Urinary bladder (tissue), 4 donors: Measurements from ENCODE around the gene ADSL. TPM values are rescaled to one million over a fixed set of nuclear protein-coding genes. Genes with fewer than 3 reads are reported as not detected.

Experiments used
- DNase-seq: peaks from one replicate; pipeline ENCODE4 v3.0.0-alpha.2; 2015; ENCODE audit errors: extremely low spot score
- H3K27ac ChIP-seq: one replicate; pipeline ENCODE4 v1.5.1; 2013; ENCODE audit warnings: low read depth, mild to moderate bottlenecking, moderate library complexity
- H3K36me3 ChIP-seq: one replicate; pipeline ENCODE4 v1.6.1; 2013; ENCODE audit warnings: mild to moderate bottlenecking, moderate library complexity; ENCODE audit not compliant: insufficient read depth
- H3K4me1 ChIP-seq: one replicate; pipeline ENCODE4 v1.6.1; 2013; ENCODE audit warnings: mild to moderate bottlenecking, moderate library complexity; ENCODE audit not compliant: insufficient read depth
- H3K4me3 ChIP-seq: one replicate; pipeline ENCODE4 v1.5.1; 2013; ENCODE audit warnings: low read depth, low read length
- WGBS: extraction: QIAGEN DNeasy Blood & Tissue Kit; methylation state at CpG from one replicate; pipeline ENCODE4 v1.1.7; 2013; 5-methylcytosine and 5-hydroxymethylcytosine counted together
- polyA plus RNA-seq: library from polyadenylated mRNA; stranded (reverse); fragments of 200-250 nt; gene quantifications from one replicate; pipeline ENCODE4 v1.2.3, GENCODE V29; 2013
- total RNA-seq: library from RNA; depleted of rRNA; stranded (reverse); fragments of >200 nt; gene quantifications from one replicate; pipeline ENCODE4 v1.2.3, GENCODE V29; 2014
- donor health status: healthy with polysubstance abuse.
- donor health status: healthy.

Gene ADSL
- total and polyA plus RNA-seq, 2 donors, result 59.8 to 76.3 TPM

- WGBS, result 81% methylated on average over 3 of the region's 3 CpGs
- H3K4me3 ChIP-seq, result no peak overlapping the region
- no peaks in the 10 kb centered on the region for H3K4me1 ChIP-seq
- DNase-seq, result no peak
- no peaks in the 10 kb centered on the region for H3K36me3 ChIP-seq
- no peak overlapping the region for H3K27ac ChIP-seq
Observed at GRCh38 chr22:40394607-40395006, 48.3 kb downstream of the ADSL start.

- H3K36me3 ChIP-seq, result no peaks in the 10 kb centered on the region
- no peaks in the 10 kb centered on the region for H3K4me1 ChIP-seq
- H3K4me3 ChIP-seq, result no peak overlapping the region
- WGBS, result 89% methylated on average over 7 of the region's 7 CpGs
- H3K27ac ChIP-seq, result no peak overlapping the region
- no peak for DNase-seq
Observed at GRCh38 chr22:40395607-40396006, 49.3 kb downstream of the ADSL start.

- WGBS, result 38% methylated on average over 4 of the region's 4 CpGs
- Histone ChIP-seq H3K4me1 (no peaks in the 10 kb centered on the region), H3K4me3 (no peak overlapping the region), H3K36me3 (no peaks in the 10 kb centered on the region), H3K27ac (no peak overlapping the region)
- DNase-seq, result peak; percentile 78
Observed at GRCh38 chr22:40396882-40397281, 50.6 kb downstream of the ADSL start.

GRCh38 chr22:40397396-40397795 lies 51.1 kb downstream of the ADSL start:
- peak overlapping the region; percentile 64 for H3K27ac ChIP-seq
- WGBS, result 50% methylated on average over 1 of the region's 1 CpG

GRCh38 chr22:40399621-40400020 lies 53.3 kb downstream of the ADSL start:
- WGBS, result 85% methylated on average over 2 of the region's 2 CpGs
- no peak for DNase-seq
- H3K36me3 ChIP-seq, result no peaks in the 10 kb centered on the region

More at GRCh38 chr22:40397396-40397795, 51.1 kb downstream of the ADSL start:
- DNase-seq, result no peak
- H3K4me3 ChIP-seq, result no peak overlapping the region
- H3K4me1 ChIP-seq, result no peaks in the 10 kb centered on the region
- no peaks in the 10 kb centered on the region for H3K36me3 ChIP-seq

GRCh38 chr22:40400159-40400558 lies 53.9 kb downstream of the ADSL start:
- Histone ChIP-seq H3K27ac (no peak overlapping the region), H3K4me3 (no peak overlapping the region), H3K36me3 (no peaks in the 10 kb centered on the region), H3K4me1 (no peaks in the 10 kb centered on the region)
- DNase-seq, result no peak
- 81% methylated on average over 15 of the region's 15 CpGs for WGBS

More at GRCh38 chr22:40399621-40400020, 53.3 kb downstream of the ADSL start:
- no peak overlapping the region for H3K4me3 ChIP-seq
- H3K4me1 ChIP-seq, result no peaks in the 10 kb centered on the region
- no peak overlapping the region for H3K27ac ChIP-seq

GRCh38 chr22:40401532-40401931 lies 55.2 kb downstream of the ADSL start:
- Histone ChIP-seq H3K4me1 (no peaks in the 10 kb centered on the region), H3K36me3 (no peaks in the 10 kb centered on the region), H3K27ac (no peak overlapping the region), H3K4me3 (no peak overlapping the region)
- WGBS, result 96% methylated on average over 4 of the region's 4 CpGs
- no peak for DNase-seq

GRCh38 chr22:40401981-40402406 lies 55.7 kb downstream of the ADSL start:
- H3K4me1 ChIP-seq, result no peaks in the 10 kb centered on the region
- 92% methylated on average over 8 of the region's 8 CpGs for WGBS
- H3K4me3 ChIP-seq, result no peak overlapping the region
- H3K36me3 ChIP-seq, result no peaks in the 10 kb centered on the region
- H3K27ac ChIP-seq, result no peak overlapping the region
- no peak for DNase-seq

- no peaks in the 10 kb centered on the region for H3K36me3 ChIP-seq
- 89% methylated on average over 3 of the region's 3 CpGs for WGBS
- no peak for DNase-seq
- H3K4me3 ChIP-seq, result no peak overlapping the region
- no peaks in the 10 kb centered on the region for H3K4me1 ChIP-seq
- H3K27ac ChIP-seq, result no peak overlapping the region
Observed at GRCh38 chr22:40403141-40403540, 56.8 kb downstream of the ADSL start.

- Histone ChIP-seq H3K4me3 (no peak overlapping the region), H3K36me3 (no peaks in the 10 kb centered on the region), H3K27ac (no peak overlapping the region), H3K4me1 (no peaks in the 10 kb centered on the region)
- 87% methylated on average over 7 of the region's 7 CpGs for WGBS
- DNase-seq, result no peak
Observed at GRCh38 chr22:40403651-40404050, 57.4 kb downstream of the ADSL start.

- no peak overlapping the region for H3K4me3 ChIP-seq
- WGBS, result 85% methylated on average over 25 of the region's 25 CpGs
- H3K4me1 ChIP-seq, result no peaks in the 10 kb centered on the region
- H3K27ac ChIP-seq, result no peak overlapping the region
- H3K36me3 ChIP-seq, result peaks cover 1% of the 10 kb centered on the region
- DNase-seq, result no peak
Observed at GRCh38 chr22:40404251-40405177, 58.2 kb downstream of the ADSL start.

- Histone ChIP-seq H3K4me3 (no peak overlapping the region), H3K36me3 (peaks cover 1% of the 10 kb centered on the region), H3K27ac (no peak overlapping the region), H3K4me1 (no peaks in the 10 kb centered on the region)
- DNase-seq, result no peak
- WGBS, result 92% methylated on average over 28 of the region's 28 CpGs
Observed at GRCh38 chr22:40405178-40406062, 59.1 kb downstream of the ADSL start.

- H3K27ac ChIP-seq, result no peak overlapping the region
- 93% methylated on average over 31 of the region's 31 CpGs for WGBS
- peaks cover 1% of the 10 kb centered on the region for H3K36me3 ChIP-seq
- no peak overlapping the region for H3K4me3 ChIP-seq
- H3K4me1 ChIP-seq, result no peaks in the 10 kb centered on the region
- DNase-seq, result no peak
Observed at GRCh38 chr22:40406063-40406890, 60.0 kb downstream of the ADSL start.
